M059J (cell line): ENCODE results near the gene KCTD21. TPM values are rescaled to one million over a fixed set of nuclear protein-coding genes. Genes with fewer than 3 reads are reported as not detected.

Source experiments
- DNase-seq: peaks from one replicate; pipeline ENCODE4 v3.0.0-alpha.2; 2012; ENCODE audit warnings: low read depth
- total RNA-seq: library from RNA; depleted of rRNA; stranded (reverse); fragments of >200 nt; shearing (Covaris generic); gene quantifications from 2 replicates; pipeline ENCODE4 v1.2.3, GENCODE V29; 2014

KCTD21 gene
- total RNA-seq, 1 experiment from 2014 or later, result 7.7 TPM

DNA sequence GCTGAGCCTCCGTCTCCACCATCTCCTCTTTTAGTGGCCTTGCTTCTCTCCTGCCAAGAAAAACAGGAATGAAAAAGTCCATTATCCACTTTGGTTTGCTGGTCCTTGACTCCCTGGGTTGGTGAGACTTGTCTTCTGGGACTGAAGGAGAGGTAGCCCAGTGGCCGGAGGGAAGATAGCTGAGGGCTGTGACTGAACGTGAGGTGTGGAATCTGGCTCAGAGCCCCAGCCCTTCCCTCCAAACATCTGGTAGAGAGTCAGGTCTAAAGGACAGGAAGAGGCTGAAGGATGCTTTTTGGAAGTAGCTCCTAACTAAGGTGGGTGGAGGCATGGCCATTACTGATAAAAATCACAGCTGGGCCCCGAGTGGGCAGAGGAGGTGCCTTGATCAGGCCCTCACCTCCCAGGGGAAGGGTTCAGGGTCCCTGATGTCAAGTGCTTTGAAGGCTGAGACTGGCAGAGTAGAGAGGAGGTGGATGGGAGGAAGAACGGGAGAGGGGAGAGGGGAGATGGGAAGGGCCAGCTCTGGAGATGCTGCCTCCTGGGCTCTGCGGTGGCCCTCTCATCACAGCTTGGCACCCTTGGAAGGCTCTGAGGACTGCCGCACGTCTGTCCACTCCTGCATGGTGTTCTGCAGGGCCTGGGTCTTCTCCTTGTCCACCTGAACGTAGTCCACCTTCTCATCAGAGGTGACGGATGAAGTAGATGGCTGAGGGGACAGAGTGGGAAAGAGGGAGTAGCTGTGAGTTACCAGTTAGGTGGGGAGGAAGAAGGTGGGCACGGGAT lies 30.5 kb upstream of the KCTD21 start:
- no peak for DNase-seq

- DNase-seq, result no peak
Observed at GRCh38 chr11:78217650-78218541, 29.5 kb upstream of the KCTD21 start.

DNA sequence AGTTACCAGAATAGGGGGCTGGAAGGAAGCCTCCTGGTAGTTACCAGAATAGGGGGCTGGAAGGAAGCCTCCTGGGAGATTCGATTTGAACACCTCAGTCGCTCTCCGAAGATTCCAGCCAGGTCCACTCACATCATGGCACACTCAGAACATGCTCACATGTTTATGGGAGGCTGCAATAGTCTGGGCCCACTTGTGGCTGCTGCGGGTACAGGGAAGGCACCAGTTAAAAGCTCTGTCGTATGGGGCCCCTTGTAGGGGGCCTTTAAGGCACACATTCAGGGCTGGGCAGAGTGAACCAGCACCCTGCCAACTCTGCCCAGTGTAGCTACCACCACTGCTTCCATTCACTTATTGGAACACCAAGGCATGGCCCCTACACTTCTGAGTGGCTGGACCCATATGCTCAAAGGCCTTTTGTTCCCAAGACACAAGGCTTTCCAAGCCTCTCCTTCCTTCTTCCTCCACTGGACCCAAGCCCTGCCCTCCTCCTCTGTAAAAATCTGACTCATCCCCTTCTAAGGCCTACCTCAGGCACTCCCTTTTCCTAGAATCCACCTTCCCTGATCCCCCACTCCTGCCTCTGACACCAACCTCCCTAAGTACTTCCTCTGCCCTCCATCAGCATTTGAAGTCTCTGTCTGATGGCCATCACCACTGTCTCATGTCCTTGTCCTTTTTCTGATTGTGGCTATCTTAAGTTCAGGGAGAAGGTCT lies 28.3 kb upstream of the KCTD21 start:
- peak; percentile 58 for DNase-seq

DNA sequence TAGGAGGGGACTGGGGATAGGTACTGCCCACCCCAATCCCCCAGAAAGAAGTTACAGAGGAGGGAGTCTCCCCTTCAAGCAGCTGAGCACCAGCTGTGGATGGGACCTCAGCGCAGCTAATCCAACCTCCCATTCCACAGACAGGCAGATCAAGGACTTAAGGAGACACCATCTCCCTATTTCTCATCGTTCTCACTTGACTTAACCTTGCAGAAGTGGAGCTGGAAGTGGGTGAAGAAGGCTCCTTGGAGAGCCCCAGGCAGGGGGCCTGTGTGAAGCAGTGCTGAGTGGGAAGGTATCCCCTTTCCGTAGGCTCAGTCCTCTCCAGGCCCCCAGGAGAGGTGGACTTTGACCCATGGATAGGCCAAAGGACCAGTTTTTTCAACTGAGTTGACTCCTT lies 27.6 kb upstream of the KCTD21 start:
- DNase-seq, result no peak

- DNase-seq, result no peak
Observed at GRCh38 chr11:78214331-78215194, 26.1 kb upstream of the KCTD21 start.

- DNase-seq, result no peak
Observed at GRCh38 chr11:78213526-78214330, 25.3 kb upstream of the KCTD21 start.

- no peak for DNase-seq
Observed at GRCh38 chr11:78212586-78213371, 24.4 kb upstream of the KCTD21 start.

DNA sequence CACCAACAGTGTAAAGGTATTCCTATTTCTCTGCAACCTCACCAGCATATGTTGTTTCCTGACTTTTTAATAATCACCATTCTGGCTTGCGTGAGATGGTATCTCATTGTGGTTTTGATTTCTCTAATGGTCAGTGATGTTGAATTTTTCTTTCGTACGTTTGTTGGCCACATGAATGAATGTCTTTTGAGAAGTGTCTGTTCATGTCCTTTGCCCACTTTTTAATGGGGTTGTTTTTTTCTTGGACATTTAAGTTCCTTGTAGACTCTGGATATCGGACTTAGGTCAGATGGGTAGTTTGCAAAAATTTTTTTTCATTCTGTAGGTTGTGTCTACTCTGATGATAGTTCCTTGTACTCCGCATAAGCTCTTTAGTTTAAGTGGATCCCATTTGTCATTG lies 23.1 kb upstream of the KCTD21 start:
- no peak for DNase-seq

GRCh38 chr11:78210000-78210608 lies 21.7 kb upstream of the KCTD21 start:
- DNase-seq, result no peak

- DNase-seq, result no peak
Observed at GRCh38 chr11:78209478-78209877, 21.1 kb upstream of the KCTD21 start.

DNA sequence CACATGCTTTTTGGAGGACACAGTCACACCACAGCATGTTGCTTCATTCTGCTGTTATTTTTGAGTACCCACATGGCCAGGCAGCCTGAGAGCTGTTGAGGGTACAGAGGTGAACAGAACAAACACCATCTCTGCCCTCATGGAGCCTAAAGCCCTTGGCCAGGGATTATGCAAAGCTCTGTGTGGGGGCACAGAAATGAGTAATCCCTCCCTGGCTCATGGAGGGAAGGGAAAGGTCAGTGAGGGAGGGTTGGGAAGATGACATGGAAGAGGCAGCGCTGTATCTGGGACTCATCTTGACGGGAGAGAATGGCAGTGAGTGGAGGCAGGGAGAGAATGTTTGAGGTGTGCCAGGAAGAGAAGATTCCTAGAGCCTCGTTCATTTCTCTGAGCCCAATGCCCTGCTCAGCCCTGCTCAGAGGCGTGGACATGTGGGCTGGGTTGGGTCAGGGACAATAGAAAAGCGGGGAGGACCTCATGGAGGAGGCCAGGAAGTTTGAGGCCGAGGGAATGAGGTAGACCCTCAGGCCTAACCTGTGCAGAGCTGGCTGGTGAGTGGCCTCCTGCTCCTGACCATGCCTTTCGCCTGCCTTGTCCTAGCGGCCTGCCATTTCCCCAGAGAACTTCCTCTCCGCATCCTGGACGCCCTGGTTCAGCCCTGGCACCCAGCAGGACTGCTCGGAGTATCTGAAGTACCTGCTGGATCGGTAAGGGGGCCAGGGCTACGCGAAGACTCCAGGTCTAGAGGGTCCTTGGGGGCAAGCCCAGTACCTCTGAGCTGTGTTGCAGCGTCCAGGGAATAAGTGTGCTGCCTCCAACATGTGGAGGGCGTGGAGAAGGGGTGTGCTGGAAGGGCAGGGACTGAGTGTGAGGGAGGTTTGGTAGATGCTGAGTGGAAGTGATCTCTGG lies 20.1 kb upstream of the KCTD21 start:
- DNase-seq, result no peak

DNA sequence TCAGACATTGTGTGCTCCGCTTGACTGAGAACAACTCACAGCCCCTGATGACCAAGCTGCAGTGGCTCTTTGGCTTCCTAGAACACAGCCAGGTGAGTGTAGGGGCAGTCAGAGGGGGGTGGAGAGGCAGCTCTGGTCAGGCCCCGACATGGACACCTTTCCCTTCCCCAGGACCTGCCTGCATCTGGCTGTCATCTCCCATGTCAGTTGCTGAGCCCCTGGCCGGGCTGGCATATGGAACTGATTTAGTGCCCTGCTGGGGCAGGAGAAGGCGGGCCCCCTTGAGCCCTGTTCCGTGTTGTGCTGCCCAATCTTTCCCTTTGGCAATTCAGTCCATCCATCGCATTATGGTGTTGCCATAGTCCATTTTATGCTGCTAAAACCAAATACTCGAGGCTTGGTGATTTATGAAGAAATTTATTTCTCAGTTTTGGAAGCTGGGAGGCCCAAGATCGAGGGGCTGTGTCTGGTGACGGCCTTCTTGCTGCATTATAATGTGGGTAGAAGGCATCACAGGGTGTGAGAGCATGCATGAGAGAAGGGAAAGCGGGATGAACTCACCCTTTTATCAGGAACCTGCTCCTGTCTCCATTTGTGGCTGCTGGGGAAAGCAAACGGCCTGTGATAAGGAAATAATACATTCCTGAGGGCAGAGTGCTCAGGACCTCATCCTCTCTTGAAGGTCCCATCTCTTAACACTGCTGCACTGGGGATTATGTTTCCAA lies 19.3 kb upstream of the KCTD21 start:
- DNase-seq, result no peak

- no peak for DNase-seq
Observed at GRCh38 chr11:78205691-78206090, 17.3 kb upstream of the KCTD21 start.

GRCh38 chr11:78205256-78205655 lies 16.8 kb upstream of the KCTD21 start:
- no peak for DNase-seq

- DNase-seq, result no peak
Observed at GRCh38 chr11:78203184-78203583, 14.8 kb upstream of the KCTD21 start.

DNA sequence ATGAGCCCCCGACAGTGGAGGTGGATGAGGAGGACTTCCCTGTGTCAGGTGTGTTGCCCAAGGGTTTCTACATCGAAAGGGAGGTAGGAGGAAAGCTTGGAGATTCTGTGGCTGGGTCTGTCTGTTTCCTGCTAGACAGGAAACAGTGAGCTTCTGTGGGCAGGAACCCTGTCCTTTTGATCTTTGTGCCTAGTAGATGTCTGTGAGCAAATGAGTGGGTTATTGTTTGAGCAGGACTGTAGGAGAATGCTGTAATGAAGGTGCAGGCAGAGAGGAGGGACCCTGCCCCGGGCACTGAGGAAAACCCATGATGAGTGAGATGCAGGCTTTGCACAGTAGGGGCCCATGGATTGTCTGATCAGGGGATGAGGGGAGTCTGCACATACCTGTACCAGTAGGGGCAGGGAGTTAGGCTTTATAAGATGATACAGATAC lies 14.3 kb upstream of the KCTD21 start:
- no peak for DNase-seq

GRCh38 chr11:78201096-78201818 lies 12.8 kb upstream of the KCTD21 start:
- no peak for DNase-seq
